Hippocampal formation (tissue), 2 donors: ENCODE data around the gene ITGA1.
A peak's percentile ranks its signal among the peaks of the same experiment; 100 is the strongest.
"Not testable (repeated sequence)": the region's sequence is repeated elsewhere in the genome, so short reads cannot be mapped to it uniquely, and the experiment has no call there.

Source experiments
- DNase-seq, 2 donors: peaks; one replicate each; lab custom pipeline; 2025; lab: John Stamatoyannopoulos, UW

ITGA1 gene

DNA sequence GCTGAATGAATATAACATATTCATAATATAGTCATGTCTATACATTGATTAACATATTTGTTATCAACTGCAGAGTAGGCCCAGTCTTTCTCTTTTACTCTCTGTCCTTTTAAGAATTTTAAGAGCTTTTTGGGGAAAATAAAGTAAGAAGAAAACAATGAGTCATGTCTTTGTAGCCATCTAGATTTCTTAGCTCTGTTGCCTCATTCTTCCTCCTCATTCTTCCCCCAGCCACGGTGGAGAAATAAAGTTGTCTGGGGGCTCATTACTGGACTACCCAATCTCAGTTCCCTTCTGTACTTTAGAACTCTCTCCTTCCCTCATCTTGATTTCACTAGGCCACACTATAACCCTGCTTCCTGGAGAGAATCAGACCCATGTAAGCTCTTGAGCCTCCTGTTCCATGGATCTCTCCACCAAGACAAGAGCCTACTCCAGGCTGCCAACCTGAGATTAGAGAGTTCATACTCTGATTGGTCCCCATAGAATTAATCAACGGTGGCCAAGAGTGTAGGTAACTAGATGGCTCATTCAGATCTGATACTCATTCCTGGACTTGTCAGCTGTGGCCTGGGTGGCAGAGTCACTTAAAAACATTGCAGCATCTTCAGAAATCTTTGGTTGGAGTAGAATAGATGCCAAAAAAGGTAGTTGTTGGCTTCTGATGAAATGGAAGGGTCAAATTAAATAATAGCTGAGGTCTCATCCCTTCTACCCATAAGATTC, 44.2 kb downstream of the ITGA1 start:
- DNase-seq: no peak

DNA sequence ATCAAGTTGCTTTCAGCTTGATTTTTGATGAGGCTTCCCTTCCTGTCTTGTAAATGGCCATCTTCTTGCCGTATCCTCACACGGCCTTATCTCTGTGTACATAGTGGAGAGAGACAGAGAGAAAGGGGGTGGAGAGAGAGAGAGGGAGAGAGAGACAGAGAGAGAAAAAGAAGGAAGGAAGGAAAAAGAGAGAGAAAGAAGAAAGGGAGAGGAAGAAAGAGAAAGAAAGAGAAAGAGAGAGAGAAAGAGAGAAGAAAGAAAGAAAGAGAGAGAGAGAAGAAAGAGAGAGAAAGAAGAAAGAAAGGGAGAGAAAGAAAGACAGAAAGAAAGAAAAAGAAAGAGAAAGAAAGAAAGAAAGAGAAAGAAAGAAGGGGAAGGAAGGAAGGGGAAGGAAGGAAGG, 46.6 kb downstream of the ITGA1 start:
- no peak for DNase-seq

DNA sequence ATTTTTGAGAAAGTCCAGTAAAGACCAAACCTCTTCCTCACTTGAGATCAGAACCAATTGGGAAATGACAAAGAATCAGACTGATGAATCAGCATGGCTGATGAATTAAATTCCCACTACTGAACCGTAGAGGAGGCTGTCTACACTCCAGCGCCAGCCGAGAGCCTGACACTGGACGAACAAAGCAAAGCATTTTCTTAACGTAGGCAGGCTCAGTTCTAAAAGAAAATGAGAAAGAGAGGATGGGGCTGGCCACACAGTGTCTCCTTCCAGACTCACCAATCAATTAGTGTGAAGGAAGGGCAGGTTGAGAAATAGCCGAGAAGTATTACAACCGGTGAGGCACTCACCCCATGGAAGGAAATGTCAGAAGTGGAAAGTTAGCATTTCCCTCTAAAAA, 49.4 kb downstream of the ITGA1 start:
- peak in 1 of 2 donors; percentile 26 for DNase-seq

DNA sequence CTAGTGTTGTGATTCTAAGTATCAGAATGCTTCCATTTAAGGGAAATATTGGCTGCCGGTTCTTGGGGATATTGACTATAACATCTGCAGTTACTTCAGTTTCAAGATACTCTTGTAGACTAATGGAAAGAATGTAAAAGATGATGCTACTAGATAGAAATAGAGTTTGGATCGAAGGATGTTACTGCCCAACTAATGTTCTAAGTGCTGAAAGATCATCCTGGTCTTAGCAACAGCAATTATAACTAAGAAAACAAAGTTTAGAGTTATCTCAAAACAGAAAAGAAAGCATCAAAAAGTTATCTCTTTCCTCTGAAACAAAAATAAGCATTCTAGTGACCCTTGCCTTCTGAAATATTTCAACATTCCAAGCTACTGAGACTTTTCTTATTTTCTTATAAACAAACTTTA, 49.9 kb downstream of the ITGA1 start:
- DNase-seq: no peak

DNA sequence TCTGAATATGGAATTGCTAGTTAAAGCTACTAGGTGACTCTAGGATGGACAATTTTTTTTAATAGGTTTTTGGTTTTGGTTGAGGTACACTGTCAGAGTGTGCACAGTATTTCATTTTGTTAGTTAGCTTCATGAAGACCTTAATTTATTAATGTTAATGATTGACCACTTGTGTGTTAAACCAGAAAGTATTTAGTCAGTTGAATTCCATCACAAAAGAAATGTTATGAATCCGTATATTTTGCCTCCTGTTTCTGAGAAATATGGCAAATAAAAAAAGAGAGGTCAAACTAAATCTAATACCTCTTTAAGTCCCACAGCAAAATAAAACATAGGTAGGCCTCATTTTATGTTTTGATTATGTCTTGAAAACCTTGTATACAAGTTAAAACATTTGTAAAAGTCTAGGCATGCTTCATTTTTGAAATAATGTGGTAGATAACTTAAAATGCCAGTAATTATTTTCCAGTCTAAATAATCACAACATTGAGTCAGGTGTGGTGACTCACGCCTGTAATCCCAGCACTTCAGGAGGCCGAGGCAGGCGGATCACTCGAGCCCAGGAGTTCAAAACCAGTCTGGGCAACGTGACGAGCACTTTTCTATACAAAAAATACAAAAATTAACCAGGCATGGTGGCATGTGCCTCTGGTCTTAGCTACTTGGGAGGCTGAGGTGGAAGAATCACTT, 50.8 kb downstream of the ITGA1 start:
- DNase-seq: no peak

DNA sequence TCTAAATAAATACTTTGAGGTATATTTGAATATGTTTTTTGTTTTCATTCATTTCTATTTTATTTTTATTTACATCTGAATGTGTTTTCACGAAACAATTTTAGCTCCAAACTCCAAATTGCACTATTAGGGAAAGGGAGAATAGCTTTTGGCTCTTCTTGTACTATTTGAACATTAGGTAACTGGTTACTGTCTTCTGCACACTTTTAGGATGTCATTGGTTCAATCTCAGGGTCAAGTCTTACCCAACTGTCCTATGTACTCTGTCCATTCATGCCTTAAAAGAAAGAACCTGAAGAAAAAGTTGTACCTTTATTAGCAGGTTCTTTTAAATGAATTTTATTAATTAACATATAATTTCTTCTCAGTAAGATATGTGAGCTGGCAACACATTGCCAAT, 51.6 kb downstream of the ITGA1 start:
- no peak for DNase-seq

DNA sequence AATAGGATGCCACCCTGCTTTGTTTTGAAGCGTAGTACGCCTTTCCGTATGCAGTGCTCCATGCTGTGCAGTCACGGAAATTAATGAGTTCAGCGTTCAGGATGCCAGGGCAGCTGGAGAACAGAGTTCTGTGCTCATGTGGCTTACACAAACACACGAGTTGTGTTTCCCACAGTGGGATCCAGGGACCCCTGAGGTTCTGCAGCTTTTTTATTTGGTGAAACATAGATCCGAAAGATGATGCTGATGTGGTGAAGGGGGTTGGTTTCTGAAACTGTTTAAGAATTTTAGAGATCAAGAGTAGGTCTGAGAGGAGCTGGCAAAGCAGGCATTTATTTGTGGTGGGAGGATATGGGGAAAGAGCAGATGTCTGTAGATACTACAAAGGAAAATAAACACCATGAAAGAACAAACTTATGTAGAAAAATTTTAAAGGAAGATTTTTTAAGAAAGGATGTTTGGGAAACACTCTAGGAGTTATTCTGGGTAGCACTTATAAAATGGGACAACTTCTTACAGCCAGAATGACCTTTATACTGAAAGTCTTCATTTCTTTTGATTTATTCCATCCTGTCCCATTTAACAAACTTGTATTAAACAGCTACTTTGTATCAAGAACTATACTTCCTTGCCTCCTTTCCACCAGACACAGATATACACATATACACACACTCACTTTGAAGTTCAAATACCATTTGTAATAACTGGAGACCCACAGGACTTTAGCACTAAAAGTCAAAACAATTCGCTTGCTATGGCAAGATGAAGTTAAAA, 52.7 kb downstream of the ITGA1 start:
- DNase-seq: no peak

DNA sequence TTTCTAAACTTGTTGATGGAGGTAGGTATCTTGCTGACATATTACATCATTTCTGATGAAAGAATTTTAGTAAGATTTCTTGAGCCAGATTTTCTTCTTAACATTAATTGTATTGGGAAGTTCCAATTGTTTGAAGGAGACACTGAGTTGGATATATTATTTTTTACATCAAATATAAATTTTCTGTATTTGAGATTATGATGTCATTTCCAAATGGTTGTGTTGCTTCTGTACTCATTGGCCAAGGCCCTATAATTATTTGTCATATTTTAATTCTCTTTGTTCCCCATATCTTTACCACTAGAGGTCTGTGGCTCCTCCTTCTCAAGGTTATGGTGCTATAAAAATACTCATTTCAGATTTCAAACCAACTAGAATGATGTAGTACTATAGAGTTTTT, 53.4 kb downstream of the ITGA1 start:
- DNase-seq: no peak

DNA sequence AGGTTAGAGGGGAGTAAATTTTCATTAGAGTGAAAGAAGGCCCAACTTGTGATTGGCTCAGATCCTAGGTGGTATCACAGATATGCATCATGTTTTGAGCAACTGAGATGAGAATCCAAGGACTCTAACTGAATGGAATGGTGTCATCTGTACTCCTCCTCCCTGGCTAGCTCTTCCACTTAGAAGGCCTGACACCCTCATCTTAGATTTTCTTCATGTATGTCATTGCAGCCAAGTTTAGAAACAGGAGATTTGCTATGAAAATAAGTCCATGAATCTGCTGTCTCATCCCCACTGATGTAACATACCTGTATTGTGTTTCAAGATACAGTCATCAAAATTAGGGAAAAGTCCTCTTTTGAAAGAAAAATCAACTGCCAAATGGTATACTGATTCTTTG, 54.4 kb downstream of the ITGA1 start:
- DNase-seq: no peak

DNA sequence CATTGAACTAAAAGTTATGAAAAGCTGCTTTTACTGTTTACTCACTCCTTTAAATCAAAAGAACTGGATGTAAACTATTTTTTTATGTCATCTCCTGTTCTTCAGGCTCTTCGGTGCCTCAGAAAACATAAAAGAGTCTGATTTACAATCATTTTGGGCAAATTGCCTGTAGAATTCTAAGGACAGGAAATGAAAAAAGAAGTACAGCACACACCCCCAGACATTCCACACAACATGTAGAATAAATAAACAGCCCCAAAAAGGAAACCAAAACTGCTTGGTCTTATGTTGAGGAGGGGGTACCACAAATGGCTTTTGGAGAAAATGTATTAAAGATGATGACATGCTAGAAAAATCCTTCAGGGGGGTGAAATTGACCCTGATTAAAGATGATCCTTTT, 57.2 kb downstream of the ITGA1 start:
- DNase-seq: no peak

DNA sequence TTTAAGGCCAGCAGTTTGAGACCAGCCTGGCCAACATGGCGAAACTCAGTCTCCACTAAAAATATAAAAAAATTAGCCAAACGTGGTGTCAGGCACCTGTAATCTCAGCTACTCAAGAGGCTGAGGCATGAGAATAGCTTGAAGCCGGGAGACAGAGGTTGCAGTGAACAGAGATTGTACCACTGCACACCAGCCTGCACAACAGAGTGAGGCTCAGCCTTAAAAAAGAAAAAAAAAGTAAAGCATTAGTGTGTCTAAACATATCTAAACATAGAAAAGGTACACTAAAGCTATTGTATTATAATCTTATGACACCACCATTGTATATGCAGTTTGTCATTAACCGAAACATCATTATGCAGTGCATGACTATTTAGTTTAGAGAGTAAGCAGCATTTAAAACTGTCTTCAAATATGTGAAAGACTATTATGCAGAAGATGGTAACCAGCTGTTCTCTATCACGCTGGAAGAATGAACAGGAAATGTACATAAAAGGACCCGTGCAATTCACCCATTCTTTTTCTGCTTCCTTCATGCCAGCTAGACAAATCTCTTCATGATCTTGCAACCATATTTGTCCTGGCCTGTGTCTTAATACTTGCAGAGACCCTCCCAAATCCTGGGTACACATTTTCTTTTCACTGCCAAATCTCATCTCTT, 58.6 kb downstream of the ITGA1 start:
- DNase-seq: no peak

DNA sequence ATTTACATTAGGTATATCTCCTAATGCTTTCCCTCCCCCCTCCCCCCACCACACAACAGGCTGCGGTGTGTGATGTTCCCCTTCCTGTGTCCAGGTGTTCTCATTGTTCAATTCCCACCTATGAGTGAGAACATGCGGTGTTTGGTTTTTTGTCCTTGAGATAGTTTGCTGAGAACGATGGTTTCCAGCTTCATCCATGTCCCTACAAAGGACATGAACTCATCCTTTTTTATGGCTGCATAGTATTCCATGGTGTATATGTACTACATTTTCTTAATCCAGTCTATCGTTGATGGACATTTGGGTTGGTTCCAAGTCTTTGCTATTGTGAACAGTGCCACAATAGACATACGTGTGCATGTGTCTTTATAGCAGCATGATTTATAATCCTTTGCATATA, 61.0 kb downstream of the ITGA1 start:
- not testable (repeated sequence) for DNase-seq

DNA sequence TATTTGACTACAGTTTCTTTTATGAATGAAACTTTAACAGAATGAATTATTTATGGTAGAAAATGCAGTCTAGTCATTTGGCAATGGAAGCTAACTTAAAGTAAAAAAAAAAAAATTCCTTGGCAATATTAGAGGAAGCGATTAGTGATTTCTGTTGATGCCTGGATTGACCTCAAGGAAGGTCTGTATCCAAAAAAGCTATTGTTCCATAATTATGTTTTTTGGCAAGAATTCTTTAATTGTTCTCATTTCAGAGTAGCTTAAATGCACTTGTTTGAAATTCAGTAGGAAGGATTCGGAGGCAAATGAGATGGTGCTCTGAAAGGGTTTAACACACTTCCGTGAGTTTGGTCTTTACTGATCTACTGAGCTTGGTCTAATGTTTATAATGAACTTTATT, 61.8 kb downstream of the ITGA1 start:
- DNase-seq: no peak

DNA sequence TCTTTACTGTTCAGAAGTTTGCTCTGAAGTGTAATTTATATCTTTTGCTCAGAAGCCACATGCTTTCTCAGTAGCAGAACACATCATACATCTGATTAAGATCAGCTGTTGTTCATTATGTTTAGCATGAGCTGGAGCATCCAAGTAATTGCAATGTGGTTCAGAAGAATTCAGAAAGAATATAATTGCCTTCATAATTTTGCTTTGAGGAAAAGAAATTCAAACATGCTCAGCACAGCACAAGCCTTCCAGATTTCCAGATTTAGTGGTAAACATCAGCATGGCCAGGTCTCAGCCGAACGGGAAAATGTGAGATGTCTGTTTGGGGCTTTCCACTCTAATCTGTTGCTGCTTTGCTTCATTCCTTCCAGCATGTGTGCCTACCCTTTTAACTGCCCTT, 65.9 kb downstream of the ITGA1 start:
- DNase-seq: no peak

DNA sequence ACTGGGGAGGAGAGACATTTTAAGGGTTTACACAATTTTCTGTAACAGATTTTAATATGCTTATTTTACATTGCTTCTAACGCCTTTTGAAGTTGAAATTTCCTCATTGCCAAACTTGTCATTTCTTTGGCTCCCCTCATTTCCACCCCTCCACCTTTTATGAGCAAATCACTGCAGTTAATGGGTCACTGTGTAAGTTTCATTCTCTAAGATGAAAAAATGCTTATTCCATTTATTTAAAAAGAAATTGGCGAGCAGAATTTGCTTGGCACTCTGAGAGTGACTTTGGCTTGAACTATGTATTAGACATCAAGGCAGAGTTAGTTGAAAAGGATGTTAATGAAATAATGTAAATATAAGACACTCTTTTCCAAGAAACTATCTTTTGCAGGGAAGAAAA, 66.6 kb downstream of the ITGA1 start:
- DNase-seq: no peak

DNA sequence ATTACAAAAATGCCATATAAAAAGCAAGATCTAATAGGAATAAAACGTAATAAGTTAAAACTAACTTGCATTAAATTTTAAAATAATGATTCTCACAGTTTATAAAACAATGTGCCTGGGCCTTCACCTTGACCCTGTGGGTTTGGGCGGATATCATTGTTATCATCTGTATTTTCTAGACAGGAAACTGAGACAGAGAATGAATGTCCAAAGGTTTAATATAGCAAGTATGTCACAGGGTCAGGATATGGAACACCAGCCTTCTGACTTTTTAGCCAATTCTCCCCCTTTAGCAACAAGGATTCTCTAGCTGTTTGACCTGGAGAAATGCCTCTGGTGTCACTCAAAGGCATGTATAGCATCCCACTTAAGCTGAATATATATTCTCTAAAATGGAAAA, 67.2 kb downstream of the ITGA1 start:
- no peak for DNase-seq

DNA sequence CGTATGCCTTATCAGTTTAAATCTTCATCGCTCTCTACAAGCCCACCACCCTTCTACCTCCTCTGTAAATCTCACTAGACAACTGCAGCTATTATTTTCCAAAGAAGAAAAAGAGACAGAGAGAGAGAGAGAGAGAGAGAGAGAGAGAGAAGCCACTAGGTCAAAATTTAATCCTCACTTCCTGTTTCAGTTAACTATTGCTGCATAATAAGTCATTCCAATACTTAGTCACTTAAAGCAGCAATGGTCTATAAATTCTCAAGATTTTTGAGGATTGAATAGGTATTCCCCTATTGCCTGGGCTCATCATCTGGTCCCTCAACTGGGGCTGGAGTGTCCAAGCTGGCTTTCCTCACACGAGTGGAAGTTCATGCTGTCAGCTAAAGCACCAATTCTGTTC, 68.8 kb downstream of the ITGA1 start:
- no peak for DNase-seq

DNA sequence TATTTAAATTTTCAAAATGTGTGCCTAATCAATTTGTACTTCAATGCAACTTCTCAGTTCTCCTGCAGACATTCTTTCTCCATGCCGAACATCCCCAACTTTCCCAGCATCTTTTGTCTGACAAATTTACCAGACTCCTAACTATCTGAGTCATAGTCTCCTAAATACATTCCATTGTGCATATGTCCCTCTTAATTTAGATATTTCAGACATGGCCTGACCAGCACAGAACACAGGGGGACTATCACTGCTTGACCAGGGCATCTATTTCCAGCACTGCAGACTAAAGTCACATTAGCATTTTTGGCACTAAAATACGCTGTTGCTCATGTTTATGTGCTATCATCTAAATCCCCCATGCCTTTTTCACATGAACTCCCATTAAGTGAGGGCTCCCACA, 71.9 kb downstream of the ITGA1 start:
- no peak for DNase-seq

DNA sequence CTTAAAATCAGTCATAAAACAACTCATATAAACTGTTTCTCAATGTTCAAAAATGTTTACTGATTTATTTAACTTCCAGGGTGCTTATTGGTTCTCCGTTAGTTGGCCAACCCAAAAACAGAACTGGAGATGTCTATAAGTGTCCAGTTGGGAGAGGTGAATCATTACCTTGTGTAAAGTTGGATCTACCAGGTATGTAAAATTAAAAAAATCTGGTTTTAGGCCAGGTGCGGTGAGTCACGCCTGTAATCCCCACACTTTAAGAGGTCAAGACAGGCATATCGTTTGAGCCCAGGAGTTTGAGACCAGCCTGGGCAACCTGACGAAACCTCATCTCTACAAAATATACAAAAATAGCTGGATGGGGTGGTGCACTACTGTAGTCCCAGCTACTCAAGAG, 73.7 kb downstream of the ITGA1 start:
- DNase-seq: no peak

DNA sequence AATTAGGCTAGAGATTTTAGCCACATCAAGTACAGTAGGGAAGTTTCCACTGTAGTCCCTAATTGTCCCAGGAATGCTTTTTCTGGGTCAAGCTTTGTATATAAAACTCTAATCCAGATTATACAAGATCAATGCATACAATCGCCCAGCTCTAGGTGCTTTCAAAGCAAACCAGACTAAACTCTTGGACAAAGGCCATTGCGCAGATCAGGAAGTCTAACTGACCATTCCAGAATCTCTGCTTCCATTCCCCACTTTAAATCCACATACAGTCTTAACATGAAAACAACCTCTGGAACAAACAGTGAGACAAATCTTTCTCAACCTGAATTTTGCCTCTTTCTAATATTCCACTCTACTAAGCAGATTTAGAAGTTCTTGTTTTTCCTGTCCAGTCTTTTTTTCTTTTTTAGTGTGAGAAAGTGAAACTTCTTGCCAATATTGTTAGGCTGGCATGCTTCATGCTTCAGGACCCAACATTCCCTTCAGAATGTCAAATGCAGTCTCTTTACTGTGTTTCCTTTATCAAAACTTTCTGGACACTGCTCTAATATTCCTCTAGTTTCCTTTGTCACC, 76.1 kb downstream of the ITGA1 start:
- DNase-seq: no peak

DNA sequence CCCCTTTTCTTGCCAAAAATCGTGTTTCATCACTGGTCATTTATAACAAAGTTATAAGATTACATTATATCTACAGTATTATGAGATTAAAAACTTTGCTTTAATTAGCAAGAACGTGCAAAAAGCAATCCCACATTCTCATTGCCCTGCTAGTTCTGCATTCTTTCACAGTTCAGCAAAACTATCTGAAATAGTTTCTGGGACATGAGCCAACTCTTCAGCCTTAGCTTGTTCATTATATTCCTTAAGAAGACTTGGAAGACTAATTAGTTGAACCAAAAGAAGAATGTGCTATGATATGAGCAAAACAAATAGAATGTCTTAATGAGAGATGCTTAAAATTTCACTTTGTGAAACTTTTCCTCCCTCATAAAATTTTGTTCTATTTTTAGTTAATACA, 76.7 kb downstream of the ITGA1 start:
- DNase-seq: peak in 1 of 2 donors; percentile 3

DNA sequence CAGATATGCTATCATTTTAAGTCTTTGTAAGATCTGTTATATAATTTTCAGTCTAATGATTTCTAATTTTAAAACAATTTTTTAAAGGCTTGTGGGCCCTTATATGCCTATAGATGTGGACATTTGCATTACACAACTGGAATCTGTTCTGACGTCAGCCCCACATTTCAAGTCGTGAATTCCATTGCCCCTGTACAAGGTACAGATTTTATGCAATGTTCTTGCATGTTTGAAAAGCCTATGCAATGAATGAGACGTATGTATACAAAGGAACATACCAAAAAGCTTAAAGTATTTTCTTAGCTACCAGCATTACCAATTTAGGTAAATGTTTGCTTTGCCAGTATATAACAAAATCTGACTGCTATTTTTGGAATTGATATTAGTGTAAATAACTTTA, 77.2 kb downstream of the ITGA1 start:
- no peak for DNase-seq
